ENCODE data around the gene RABGEF1.
"Not testable (repeated sequence)": the region's sequence is repeated elsewhere in the genome, so short reads cannot be mapped to it uniquely, and the experiment has no call there.

Gene RABGEF1

GRCh38 chr7:66768865-66769832, 28.6 kb downstream of the RABGEF1 start:
- no peak for DNase-seq (ENCODE audit: extremely low read depth, low read depth)
- no peak for TF ChIP-seq CTCF (IDR thresholded peaks at IDR 0.05; ENCODE audit: low read depth, low read length)

GRCh38 chr7:66769833-66770512, 29.4 kb downstream of the RABGEF1 start:
- TF ChIP-seq CTCF (IDR thresholded peaks at IDR 0.05; ENCODE audit: low read depth, low read length), result no peak
- no peak for DNase-seq (ENCODE audit: extremely low read depth, low read depth)

DNA sequence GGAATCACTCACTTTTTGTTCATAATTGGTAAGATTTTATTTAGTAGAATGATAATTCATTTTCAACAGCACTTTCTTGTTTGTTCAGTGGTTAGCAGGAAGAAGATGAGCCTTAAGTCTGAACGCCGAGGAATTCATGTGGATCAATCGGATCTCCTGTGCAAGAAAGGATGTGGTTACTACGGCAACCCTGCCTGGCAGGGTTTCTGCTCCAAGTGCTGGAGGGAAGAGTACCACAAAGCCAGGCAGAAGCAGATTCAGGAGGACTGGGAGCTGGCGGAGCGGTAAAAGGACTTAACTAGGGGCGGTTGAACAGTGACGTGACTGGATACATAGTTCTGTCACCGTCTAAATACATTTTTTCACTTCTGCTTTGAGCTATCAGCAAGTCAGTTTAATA, 31.3 kb downstream of the RABGEF1 start:
- DNase-seq (ENCODE audit: extremely low read depth, low read depth), result no peak
- no peak for TF ChIP-seq CTCF (IDR thresholded peaks at IDR 0.05; ENCODE audit: low read depth, low read length)

DNA sequence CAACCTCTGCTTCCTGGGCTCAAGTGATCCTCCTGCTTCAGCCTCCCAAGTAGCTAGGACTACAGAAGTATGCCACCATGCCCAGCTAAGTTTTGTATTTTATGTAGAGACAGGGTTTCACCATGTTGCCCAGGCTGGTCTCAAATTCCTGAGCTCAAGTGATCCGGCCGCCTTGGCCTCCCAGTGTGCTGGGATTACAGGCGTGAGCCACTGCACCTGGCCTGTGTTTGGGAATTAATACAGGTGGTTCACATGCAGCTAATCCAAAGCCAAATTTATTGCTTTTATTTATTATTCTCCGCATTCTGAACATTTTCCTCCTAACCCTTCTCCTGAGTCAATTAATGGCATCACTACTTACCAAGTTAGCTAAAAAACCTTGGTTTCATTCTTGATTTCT, 33.2 kb downstream of the RABGEF1 start:
- not testable (repeated sequence) for DNase-seq (ENCODE audit: extremely low read depth, low read depth)

DNA sequence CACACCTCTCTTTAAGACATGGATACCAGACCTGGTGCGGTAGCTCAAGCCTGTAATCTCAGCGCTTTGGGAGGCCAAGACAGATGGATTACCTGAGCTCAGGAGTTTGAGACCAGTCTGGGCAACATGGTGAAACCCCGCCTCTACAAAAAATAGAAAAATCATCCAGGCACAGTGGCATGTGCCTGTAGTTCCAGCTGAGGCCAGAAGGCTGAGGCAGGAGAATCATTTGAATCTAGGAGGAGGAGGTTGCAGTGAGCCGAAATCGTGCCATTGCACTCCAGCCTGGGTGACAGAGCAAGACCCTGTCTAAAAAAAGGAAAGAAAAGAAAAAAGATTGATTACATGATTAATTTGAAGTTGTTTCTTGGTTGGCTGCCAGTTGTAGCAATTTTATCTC, 35.9 kb downstream of the RABGEF1 start:
- DNase-seq (ENCODE audit: extremely low read depth, low read depth), result not testable (repeated sequence)

GRCh38 chr7:66776800-66777442, 36.4 kb downstream of the RABGEF1 start:
- TF ChIP-seq CTCF (IDR thresholded peaks at IDR 0.05; ENCODE audit: low read depth, low read length), result no peak
- DNase-seq (ENCODE audit: extremely low read depth, low read depth), result no peak

DNA sequence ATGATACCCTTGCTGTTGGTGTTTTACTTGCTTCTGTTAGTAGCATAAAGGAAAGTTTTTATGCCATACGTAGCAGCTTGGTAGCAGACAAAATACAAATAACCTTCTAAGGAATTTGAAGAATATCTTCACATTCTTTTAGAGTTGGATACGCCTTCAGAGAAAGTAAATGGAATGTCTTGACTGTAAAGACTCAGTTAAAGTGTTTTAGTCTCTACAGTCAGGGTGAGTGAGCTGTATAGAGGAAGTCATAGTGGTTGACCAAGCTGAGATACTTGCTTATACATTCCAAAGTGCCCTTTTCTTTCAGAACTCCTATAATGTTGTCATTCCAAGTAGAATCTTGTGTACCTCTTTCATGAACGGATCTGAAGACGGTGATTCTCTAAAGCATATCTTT, 37.7 kb downstream of the RABGEF1 start:
- DNase-seq (ENCODE audit: extremely low read depth, low read depth), result no peak
- TF ChIP-seq CTCF (IDR thresholded peaks at IDR 0.05; ENCODE audit: low read depth, low read length), result no peak
